Stimulated activated CD8-positive, alpha-beta memory T cell treated with anti-CD3 and anti-CD28 coated beads, Interleukin-15, amount 100 ng/mL, for 48 hours (primary cell): Measurements from ENCODE around the gene TP63.

Experiments
- DNase-seq, 2 donors: peaks; one replicate each; pipeline ENCODE4 v3.0.0-alpha.2; 2020; ENCODE audit warnings: low read depth in 2 of 2

The TP63 gene

GRCh38 chr3:189683546-189684255 lies 52.5 kb downstream of the TP63 start:
- DNase-seq = no peak

GRCh38 chr3:189684317-189684716 lies 53.1 kb downstream of the TP63 start:
- DNase-seq = no peak

GRCh38 chr3:189685291-189685690 lies 54.1 kb downstream of the TP63 start:
- DNase-seq = no peak

- DNase-seq = no peak
Observed at GRCh38 chr3:189685860-189686259, 54.7 kb downstream of the TP63 start.

GRCh38 chr3:189687475-189687874 lies 56.3 kb downstream of the TP63 start:
- no peak for DNase-seq

GRCh38 chr3:189688262-189688661 lies 57.1 kb downstream of the TP63 start:
- no peak for DNase-seq

GRCh38 chr3:189689625-189690024 lies 58.4 kb downstream of the TP63 start:
- no peak for DNase-seq

- DNase-seq = no peak
Observed at GRCh38 chr3:189690237-189690636, 59.0 kb downstream of the TP63 start.

- no peak for DNase-seq
Observed at GRCh38 chr3:189690672-189691071, 59.5 kb downstream of the TP63 start.

GRCh38 chr3:189695400-189695799 lies 64.2 kb downstream of the TP63 start:
- no peak for DNase-seq

GRCh38 chr3:189698811-189699210 lies 67.6 kb downstream of the TP63 start:
- no peak for DNase-seq

- DNase-seq = no peak
Observed at GRCh38 chr3:189699885-189700284, 68.7 kb downstream of the TP63 start.

- DNase-seq = no peak
Observed at GRCh38 chr3:189702066-189702646, 71.0 kb downstream of the TP63 start.

- no peak for DNase-seq
Observed at GRCh38 chr3:189703865-189704264, 72.7 kb downstream of the TP63 start.

- no peak for DNase-seq
Observed at GRCh38 chr3:189708375-189708774, 77.2 kb downstream of the TP63 start.

- no peak for DNase-seq
Observed at GRCh38 chr3:189710620-189711402, 79.6 kb downstream of the TP63 start.

- DNase-seq = no peak
Observed at GRCh38 chr3:189712906-189713483, 81.8 kb downstream of the TP63 start.

- DNase-seq = no peak
Observed at GRCh38 chr3:189714991-189715961, 84.1 kb downstream of the TP63 start.

- DNase-seq = no peak
Observed at GRCh38 chr3:189718215-189718614, 87.0 kb downstream of the TP63 start.

GRCh38 chr3:189720736-189721417 lies 89.7 kb downstream of the TP63 start:
- DNase-seq = no peak
